ENCODE measurements around the gene CLEC9A.

DNA sequence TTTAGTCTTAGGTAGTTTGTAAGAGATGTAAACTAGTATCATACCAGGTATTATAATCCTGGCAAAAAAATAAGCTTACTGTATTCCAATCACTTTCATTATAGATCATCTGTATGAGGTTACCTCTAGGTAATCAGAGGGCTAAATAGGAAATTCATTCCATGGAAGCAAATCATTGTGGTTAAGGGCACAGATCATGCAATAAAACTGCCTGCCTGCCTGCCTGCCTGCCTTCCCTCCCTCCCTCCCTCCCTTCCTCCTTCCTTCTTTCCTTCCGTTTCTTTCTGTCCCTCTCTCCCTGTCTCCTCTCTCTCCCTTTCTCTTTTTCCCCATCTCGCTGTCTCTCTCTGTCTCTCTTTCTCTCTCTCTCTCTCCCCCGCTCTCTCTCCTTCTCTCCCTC lies 3.2 kb upstream of the CLEC9A start:
- TF ChIP-seq SMC3 (IDR thresholded peaks at IDR 0.05) (no peak), CEBPB (IDR thresholded peaks at IDR 0.05) (no peak), TP53 (CRISPR knock-in tag; IDR thresholded peaks at IDR 0.05) (no peak)
- TF ChIP-seq, protein P1, sequence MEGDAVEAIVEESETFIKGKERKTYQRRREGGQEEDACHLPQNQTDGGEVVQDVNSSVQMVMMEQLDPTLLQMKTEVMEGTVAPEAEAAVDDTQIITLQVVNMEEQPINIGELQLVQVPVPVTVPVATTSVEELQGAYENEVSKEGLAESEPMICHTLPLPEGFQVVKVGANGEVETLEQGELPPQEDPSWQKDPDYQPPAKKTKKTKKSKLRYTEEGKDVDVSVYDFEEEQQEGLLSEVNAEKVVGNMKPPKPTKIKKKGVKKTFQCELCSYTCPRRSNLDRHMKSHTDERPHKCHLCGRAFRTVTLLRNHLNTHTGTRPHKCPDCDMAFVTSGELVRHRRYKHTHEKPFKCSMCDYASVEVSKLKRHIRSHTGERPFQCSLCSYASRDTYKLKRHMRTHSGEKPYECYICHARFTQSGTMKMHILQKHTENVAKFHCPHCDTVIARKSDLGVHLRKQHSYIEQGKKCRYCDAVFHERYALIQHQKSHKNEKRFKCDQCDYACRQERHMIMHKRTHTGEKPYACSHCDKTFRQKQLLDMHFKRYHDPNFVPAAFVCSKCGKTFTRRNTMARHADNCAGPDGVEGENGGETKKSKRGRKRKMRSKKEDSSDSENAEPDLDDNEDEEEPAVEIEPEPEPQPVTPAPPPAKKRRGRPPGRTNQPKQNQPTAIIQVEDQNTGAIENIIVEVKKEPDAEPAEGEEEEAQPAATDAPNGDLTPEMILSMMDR (IDR thresholded peaks at IDR 0.05), result no peak
- TF ChIP-seq, protein P2, sequence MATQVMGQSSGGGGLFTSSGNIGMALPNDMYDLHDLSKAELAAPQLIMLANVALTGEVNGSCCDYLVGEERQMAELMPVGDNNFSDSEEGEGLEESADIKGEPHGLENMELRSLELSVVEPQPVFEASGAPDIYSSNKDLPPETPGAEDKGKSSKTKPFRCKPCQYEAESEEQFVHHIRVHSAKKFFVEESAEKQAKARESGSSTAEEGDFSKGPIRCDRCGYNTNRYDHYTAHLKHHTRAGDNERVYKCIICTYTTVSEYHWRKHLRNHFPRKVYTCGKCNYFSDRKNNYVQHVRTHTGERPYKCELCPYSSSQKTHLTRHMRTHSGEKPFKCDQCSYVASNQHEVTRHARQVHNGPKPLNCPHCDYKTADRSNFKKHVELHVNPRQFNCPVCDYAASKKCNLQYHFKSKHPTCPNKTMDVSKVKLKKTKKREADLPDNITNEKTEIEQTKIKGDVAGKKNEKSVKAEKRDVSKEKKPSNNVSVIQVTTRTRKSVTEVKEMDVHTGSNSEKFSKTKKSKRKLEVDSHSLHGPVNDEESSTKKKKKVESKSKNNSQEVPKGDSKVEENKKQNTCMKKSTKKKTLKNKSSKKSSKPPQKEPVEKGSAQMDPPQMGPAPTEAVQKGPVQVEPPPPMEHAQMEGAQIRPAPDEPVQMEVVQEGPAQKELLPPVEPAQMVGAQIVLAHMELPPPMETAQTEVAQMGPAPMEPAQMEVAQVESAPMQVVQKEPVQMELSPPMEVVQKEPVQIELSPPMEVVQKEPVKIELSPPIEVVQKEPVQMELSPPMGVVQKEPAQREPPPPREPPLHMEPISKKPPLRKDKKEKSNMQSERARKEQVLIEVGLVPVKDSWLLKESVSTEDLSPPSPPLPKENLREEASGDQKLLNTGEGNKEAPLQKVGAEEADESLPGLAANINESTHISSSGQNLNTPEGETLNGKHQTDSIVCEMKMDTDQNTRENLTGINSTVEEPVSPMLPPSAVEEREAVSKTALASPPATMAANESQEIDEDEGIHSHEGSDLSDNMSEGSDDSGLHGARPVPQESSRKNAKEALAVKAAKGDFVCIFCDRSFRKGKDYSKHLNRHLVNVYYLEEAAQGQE (IDR thresholded peaks at IDR 0.05), result no peak
- TF ChIP-seq, protein P3, sequence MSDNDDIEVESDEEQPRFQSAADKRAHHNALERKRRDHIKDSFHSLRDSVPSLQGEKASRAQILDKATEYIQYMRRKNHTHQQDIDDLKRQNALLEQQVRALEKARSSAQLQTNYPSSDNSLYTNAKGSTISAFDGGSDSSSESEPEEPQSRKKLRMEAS (IDR thresholded peaks at IDR 0.05), result no peak

Measured in A549 (cell line).